C4-2B (cell line): ENCODE data around the gene NNMT.

Experiments used
- H3K27ac ChIP-seq: fragments of 450-650 bp; 2 replicates; pipeline ENCODE4 v1.5.1; 2017
- ZFX ChIP-seq: fragments of 450-650 bp; IDR thresholded peaks from 2 replicates; pipeline ENCODE4 v1.6.1; 2017
- TF ChIP-seq, protein P1 (sequence below): fragments of 450-650 bp; conservative IDR thresholded peaks from 2 replicates; pipeline ENCODE4 v1.5.1; 2017; ENCODE audit warnings: mild to moderate bottlenecking

NNMT gene

GRCh38 chr11:114253771-114254170 lies 42.4 kb upstream of the NNMT start:
- TF ChIP-seq ZFX: no peak
- TF ChIP-seq, protein P1, sequence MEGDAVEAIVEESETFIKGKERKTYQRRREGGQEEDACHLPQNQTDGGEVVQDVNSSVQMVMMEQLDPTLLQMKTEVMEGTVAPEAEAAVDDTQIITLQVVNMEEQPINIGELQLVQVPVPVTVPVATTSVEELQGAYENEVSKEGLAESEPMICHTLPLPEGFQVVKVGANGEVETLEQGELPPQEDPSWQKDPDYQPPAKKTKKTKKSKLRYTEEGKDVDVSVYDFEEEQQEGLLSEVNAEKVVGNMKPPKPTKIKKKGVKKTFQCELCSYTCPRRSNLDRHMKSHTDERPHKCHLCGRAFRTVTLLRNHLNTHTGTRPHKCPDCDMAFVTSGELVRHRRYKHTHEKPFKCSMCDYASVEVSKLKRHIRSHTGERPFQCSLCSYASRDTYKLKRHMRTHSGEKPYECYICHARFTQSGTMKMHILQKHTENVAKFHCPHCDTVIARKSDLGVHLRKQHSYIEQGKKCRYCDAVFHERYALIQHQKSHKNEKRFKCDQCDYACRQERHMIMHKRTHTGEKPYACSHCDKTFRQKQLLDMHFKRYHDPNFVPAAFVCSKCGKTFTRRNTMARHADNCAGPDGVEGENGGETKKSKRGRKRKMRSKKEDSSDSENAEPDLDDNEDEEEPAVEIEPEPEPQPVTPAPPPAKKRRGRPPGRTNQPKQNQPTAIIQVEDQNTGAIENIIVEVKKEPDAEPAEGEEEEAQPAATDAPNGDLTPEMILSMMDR: no peak
- no peak overlapping the region for H3K27ac ChIP-seq

- no peak overlapping the region for H3K27ac ChIP-seq
- no peak for TF ChIP-seq ZFX
Observed at GRCh38 chr11:114254571-114255146, 41.5 kb upstream of the NNMT start.

DNA sequence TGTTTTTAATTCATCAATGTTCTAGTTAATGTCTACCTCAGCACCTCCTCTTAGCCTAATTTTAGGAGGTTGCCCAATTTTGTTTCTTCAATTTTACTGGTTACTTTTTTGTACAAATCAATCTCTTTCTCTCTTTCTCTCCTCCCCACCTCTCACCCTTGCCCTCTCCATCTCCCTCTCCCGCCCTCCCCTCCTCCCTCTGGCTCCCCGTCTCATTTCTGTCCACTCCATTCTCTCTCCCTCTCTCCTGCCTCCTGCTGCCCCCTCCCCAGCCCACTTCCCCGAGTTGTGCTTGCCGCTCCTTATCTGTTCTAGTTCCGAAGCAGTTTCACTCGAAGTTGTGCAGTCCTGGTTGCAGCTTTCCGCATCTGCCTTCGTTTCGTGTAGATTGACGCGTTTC lies 40.9 kb upstream of the NNMT start:
- no peak overlapping the region for H3K27ac ChIP-seq
- TF ChIP-seq, protein P1: no peak
- TF ChIP-seq ZFX: no peak

GRCh38 chr11:114256176-114256966 lies 39.8 kb upstream of the NNMT start:
- TF ChIP-seq, protein P1: no peak
- TF ChIP-seq ZFX: no peak
- no peak overlapping the region for H3K27ac ChIP-seq

DNA sequence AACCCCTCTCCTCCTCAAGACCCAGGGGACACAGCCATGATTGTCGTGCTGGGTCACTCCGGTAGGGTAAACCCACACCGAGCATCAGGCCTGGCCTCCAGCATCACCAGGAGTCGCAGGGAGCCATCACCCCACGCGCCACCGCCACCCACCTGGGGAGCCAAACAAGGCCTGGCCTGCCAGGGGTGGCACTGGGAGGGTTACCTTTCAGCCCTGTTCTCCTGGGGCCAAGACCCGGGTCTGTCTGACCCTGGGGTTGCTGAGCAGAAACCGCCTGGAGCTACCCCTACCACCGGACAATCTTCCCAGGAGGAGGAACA lies 39.3 kb upstream of the NNMT start:
- TF ChIP-seq, protein P1: no peak
- TF ChIP-seq ZFX: no peak
- 0 out of 2 replicates have a peak overlapping the region, but pooled peaks have one; percentile 0 for H3K27ac ChIP-seq

GRCh38 chr11:114257621-114258558 lies 38.3 kb upstream of the NNMT start:
- TF ChIP-seq, protein P1: no peak
- no peak for TF ChIP-seq ZFX
- peak overlapping the region; percentile 1 for H3K27ac ChIP-seq

GRCh38 chr11:114258696-114259095 lies 37.5 kb upstream of the NNMT start:
- H3K27ac ChIP-seq: peak overlapping the region; percentile 1; the same call in 1 of the 2 replicates
- TF ChIP-seq, protein P1: no peak
- no peak for TF ChIP-seq ZFX
